CD4-positive, alpha-beta T cell treated with Interleukin-4 for 1 hour (primary cell): ENCODE data around the gene PELO.

Source experiments
- DNase-seq, 2 donors: peaks; one replicate each; pipeline ENCODE4 v3.0.0-alpha.2; 2020 to 2022

The PELO gene

GRCh38 chr5:52773342-52773741, 14.4 kb upstream of the PELO start:
- no peak for DNase-seq

GRCh38 chr5:52774005-52774410, 13.7 kb upstream of the PELO start:
- no peak for DNase-seq

- peak; percentile 34 to 63 for DNase-seq
Observed at GRCh38 chr5:52776116-52776515, 11.6 kb upstream of the PELO start.

- DNase-seq = no peak
Observed at GRCh38 chr5:52777186-52777585, 10.5 kb upstream of the PELO start.

- no peak for DNase-seq
Observed at GRCh38 chr5:52778781-52779180, 8.9 kb upstream of the PELO start.

GRCh38 chr5:52779213-52779612, 8.5 kb upstream of the PELO start:
- DNase-seq = no peak

GRCh38 chr5:52783226-52783959, 4.3 kb upstream of the PELO start:
- no peak for DNase-seq

GRCh38 chr5:52784737-52785136, 3.0 kb upstream of the PELO start:
- no peak for DNase-seq

GRCh38 chr5:52786391-52786790, 1.3 kb upstream of the PELO start:
- no peak for DNase-seq

- peak; percentile 50 to 64 for DNase-seq
Observed at GRCh38 chr5:52786949-52787599, 642 bp upstream of the PELO start.

GRCh38 chr5:52788505-52788821, 747 bp downstream of the PELO start:
- no peak for DNase-seq

- no peak for DNase-seq
Observed at GRCh38 chr5:52789378-52789777, 1.7 kb downstream of the PELO start.

GRCh38 chr5:52789851-52790250, 2.1 kb downstream of the PELO start:
- no peak for DNase-seq

GRCh38 chr5:52791366-52791765, 3.6 kb downstream of the PELO start:
- no peak for DNase-seq

- no peak for DNase-seq
Observed at GRCh38 chr5:52794519-52794918, 6.8 kb downstream of the PELO start.

GRCh38 chr5:52796031-52796430, 8.3 kb downstream of the PELO start:
- no peak for DNase-seq

GRCh38 chr5:52796516-52797103, 8.9 kb downstream of the PELO start:
- no peak for DNase-seq

GRCh38 chr5:52798938-52799337, 11.2 kb downstream of the PELO start:
- no peak for DNase-seq

- no peak for DNase-seq
Observed at GRCh38 chr5:52799358-52799982, 11.8 kb downstream of the PELO start.

- peak; percentile 94 to 96 for DNase-seq
Observed at GRCh38 chr5:52799983-52800393, 12.3 kb downstream of the PELO start.

- peak; percentile 54 to 57 for DNase-seq
Observed at GRCh38 chr5:52800394-52801213, 12.9 kb downstream of the PELO start.

- DNase-seq = no peak
Observed at GRCh38 chr5:52801329-52801728, 13.6 kb downstream of the PELO start.
